T-helper 2 cell treated with Interferon-gamma antibody and Interleukin-4, amounts not matched to agents 100 ng/mL and 5 ng/mL, for 36 hours (primary cell): Measurements from ENCODE around the gene SPDYA. TPM values are rescaled to one million over a fixed set of nuclear protein-coding genes. Genes with fewer than 3 reads are reported as not detected.

Experiments used
- total RNA-seq: library from RNA; stranded (reverse); gene quantifications from 2 replicates; pipeline ENCODE4 v1.2.3, GENCODE V29; 2022

SPDYA gene
- total RNA-seq, 1 donor from 2014 or later: 1.3 TPM

Other genes starting within 250 kb of the SPDYA start
- 180 and 186 TPM in 2 replicates for gene PPP1CB, start 59.0 kb upstream of the SPDYA start, total RNA-seq
- 14.3 and 14.8 TPM in 2 replicates for gene TRMT61B, start 59.5 kb downstream of the SPDYA start, total RNA-seq
- gene WDR43, start 83.8 kb downstream of the SPDYA start, total RNA-seq: 79.1 and 91.0 TPM in 2 replicates
- 5.9 and 6.3 TPM in 2 replicates for gene TOGARAM2, start 170.5 kb downstream of the SPDYA start, total RNA-seq